Memory B cell (primary cell): ENCODE results near the gene ATF5.

Experiments used
- ATAC-seq: fragments of 150-1000 bp; cut with Tn5 transposase; 2 replicates; pipeline ENCODE4 v1.10.0; 2021; ENCODE audit warnings: low read depth, mild to moderate bottlenecking, moderate library complexity
- DNase-seq, 2 donors: peaks; one replicate each; pipeline ENCODE4 v3.0.0; 2022; ENCODE audit warnings: low spot score in 2 of 2
- H3K27ac Mint-ChIP-seq: one replicate; pipeline ENCODE4 v1.8.0; 2022; ENCODE audit warnings: mild to moderate bottlenecking, moderate library complexity, mixed read lengths
- H3K27me3 Mint-ChIP-seq: one replicate; pipeline ENCODE4 v1.8.0; 2022; ENCODE audit warnings: mixed read lengths
- H3K36me3 Mint-ChIP-seq: one replicate; pipeline ENCODE4 v1.8.0; 2022; ENCODE audit warnings: mild to moderate bottlenecking, mixed read lengths
- H3K4me1 Mint-ChIP-seq: one replicate; pipeline ENCODE4 v1.8.0; 2022; ENCODE audit warnings: mixed read lengths
- H3K4me3 Mint-ChIP-seq: one replicate; pipeline ENCODE4 v1.8.0; 2022; ENCODE audit warnings: mild to moderate bottlenecking, moderate library complexity, mixed read lengths
- H3K9me3 Mint-ChIP-seq: one replicate; pipeline ENCODE4 v1.8.0; 2022; ENCODE audit warnings: mixed read lengths

The ATF5 gene

GRCh38 chr19:49976496-49976895, 47.5 kb downstream of the ATF5 start:
- ATAC-seq (no peak), DNase-seq (no peak)
- no peak overlapping the region for H3K27ac Mint-ChIP-seq
- H3K4me3 Mint-ChIP-seq: no peak overlapping the region
- H3K27me3 Mint-ChIP-seq: no peaks in the 10 kb centered on the region
- H3K36me3 Mint-ChIP-seq: peaks cover 23% of the 10 kb centered on the region
- no peaks in the 10 kb centered on the region for H3K9me3 Mint-ChIP-seq
- peaks cover 3% of the 10 kb centered on the region for H3K4me1 Mint-ChIP-seq

GRCh38 chr19:49977076-49977475, 48.1 kb downstream of the ATF5 start:
- Mint-ChIP-seq H3K4me3 (no peak overlapping the region), H3K4me1 (peaks cover 3% of the 10 kb centered on the region), H3K27ac (no peak overlapping the region), H3K27me3 (no peaks in the 10 kb centered on the region), H3K9me3 (no peaks in the 10 kb centered on the region), H3K36me3 (peaks cover 23% of the 10 kb centered on the region)
- DNase-seq (no peak), ATAC-seq (no peak)

- Mint-ChIP-seq H3K36me3 (peaks cover 23% of the 10 kb centered on the region), H3K9me3 (no peaks in the 10 kb centered on the region), H3K4me3 (no peak overlapping the region), H3K27ac (no peak overlapping the region), H3K27me3 (no peaks in the 10 kb centered on the region), H3K4me1 (peaks cover 3% of the 10 kb centered on the region)
- ATAC-seq (no peak), DNase-seq (no peak)
Measured at GRCh38 chr19:49977881-49978280, 48.9 kb downstream of the ATF5 start.

- Mint-ChIP-seq H3K27ac (no peak overlapping the region), H3K36me3 (peaks cover 23% of the 10 kb centered on the region), H3K4me1 (peaks cover 3% of the 10 kb centered on the region), H3K9me3 (no peaks in the 10 kb centered on the region), H3K27me3 (no peaks in the 10 kb centered on the region), H3K4me3 (no peak overlapping the region)
- ATAC-seq: no peak
- no peak for DNase-seq
Measured at GRCh38 chr19:49978324-49978723, 49.3 kb downstream of the ATF5 start.

GRCh38 chr19:49981603-49982593, 52.9 kb downstream of the ATF5 start:
- Mint-ChIP-seq H3K36me3 (peaks cover 18% of the 10 kb centered on the region), H3K4me1 (peaks cover 4% of the 10 kb centered on the region)
- ATAC-seq: no peak

More at GRCh38 chr19:49981603-49982593, 52.9 kb downstream of the ATF5 start:
- Mint-ChIP-seq H3K27ac (no peak overlapping the region), H3K9me3 (no peaks in the 10 kb centered on the region), H3K27me3 (no peaks in the 10 kb centered on the region), H3K4me3 (no peak overlapping the region)
- DNase-seq: no peak
